ENCODE results near the gene CACNA1C.

CACNA1C gene

DNA sequence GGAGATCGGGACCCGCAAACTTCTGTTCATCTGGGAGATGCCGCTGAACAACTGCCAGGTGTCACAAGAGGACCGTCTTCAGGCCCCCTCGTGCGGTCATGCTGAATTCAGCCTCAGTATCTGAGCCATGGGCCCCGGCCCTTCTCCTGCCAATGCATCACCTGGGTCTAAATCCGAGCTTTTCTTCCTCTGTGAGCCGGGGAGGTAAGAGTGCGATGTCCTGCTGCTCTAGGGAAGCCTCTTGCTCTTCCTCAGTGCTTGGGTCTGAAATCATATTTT is 586.2 kb downstream of the CACNA1C start:
- Histone ChIP-seq H3K36me3 (ENCODE audit: control insufficient read depth in 1 of 2, insufficient read depth in 2 of 2, low read length in 2 of 2) (no peaks in the 10 kb centered on the region), H3K4me3 (ENCODE audit: low read depth in 1 of 2, low read length in 2 of 2) (no peak overlapping the region), H3K4me1 (ENCODE audit: control insufficient read depth in 1 of 2, insufficient read depth in 2 of 2, low read length in 2 of 2) (peaks cover 0 to 6% of the 10 kb centered on the region in 2 donors), H3K9me3 (ENCODE audit: control insufficient read depth in 1 of 2, low read length in 2 of 2) (no peaks in the 10 kb centered on the region), H3K9ac (ENCODE audit: low read depth in 1 of 2, low read length in 2 of 2) (no peak overlapping the region), H3K27ac (ENCODE audit: low read depth, low read length) (no peak overlapping the region), H3K27me3 (ENCODE audit: control insufficient read depth in 1 of 2, insufficient read depth in 2 of 2, low read length in 2 of 2) (peaks cover 0 to 2% of the 10 kb centered on the region in 2 donors)

DNA sequence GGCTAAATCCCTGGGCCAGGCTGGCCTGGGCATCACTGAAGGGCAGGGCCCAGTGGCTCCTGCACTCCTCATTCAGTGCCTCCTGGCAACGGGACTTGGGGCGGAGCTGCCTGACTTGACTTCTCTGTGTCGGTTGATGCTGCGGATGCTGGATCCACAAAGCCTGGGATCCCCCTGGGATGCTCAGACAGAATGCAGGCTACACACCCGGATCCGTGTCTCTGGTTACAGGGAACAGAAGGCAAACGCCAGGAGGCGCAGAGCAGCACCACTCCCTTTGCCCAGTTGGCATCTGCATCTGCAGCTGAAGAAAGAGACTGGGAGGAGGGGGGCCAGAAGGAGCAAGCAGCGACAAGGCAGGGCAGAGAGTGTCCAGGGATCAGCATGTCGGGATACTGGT is 587.5 kb downstream of the CACNA1C start:
- Histone ChIP-seq H3K9ac (ENCODE audit: low read depth in 1 of 2, low read length in 2 of 2) (no peak overlapping the region), H3K27ac (ENCODE audit: low read depth, low read length) (no peak overlapping the region), H3K4me1 (ENCODE audit: control insufficient read depth in 1 of 2, insufficient read depth in 2 of 2, low read length in 2 of 2) (peaks cover 0 to 3% of the 10 kb centered on the region in 2 donors), H3K9me3 (ENCODE audit: control insufficient read depth in 1 of 2, low read length in 2 of 2) (no peaks in the 10 kb centered on the region), H3K27me3 (ENCODE audit: control insufficient read depth in 1 of 2, insufficient read depth in 2 of 2, low read length in 2 of 2) (peaks cover 0 to 6% of the 10 kb centered on the region in 2 donors), H3K4me3 (ENCODE audit: low read depth in 1 of 2, low read length in 2 of 2) (no peak overlapping the region), H3K36me3 (ENCODE audit: control insufficient read depth in 1 of 2, insufficient read depth in 2 of 2, low read length in 2 of 2) (no peaks in the 10 kb centered on the region)

DNA sequence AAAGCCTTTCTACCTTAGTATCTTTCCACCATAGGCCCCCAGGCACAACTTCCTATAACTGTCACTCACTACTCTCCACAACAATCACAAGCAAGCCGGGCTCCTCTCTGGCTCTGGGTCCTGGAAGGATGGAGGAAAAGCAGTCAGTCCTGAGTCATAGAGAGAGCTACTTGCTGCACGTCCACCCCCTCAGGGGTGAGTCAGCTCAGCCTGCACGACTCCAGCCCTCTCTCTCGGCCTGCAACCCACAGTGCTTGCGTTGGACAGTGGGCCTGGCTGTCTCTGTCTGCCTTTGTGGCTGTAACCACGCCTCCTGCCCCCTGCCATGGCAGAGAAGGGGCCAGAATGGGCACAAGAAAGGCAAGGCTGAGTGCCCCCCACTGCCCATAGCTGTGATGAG is 587.9 kb downstream of the CACNA1C start:
- Histone ChIP-seq H3K4me1 (ENCODE audit: control insufficient read depth in 1 of 2, insufficient read depth in 2 of 2, low read length in 2 of 2) (peaks cover 0 to 3% of the 10 kb centered on the region in 2 donors), H3K4me3 (ENCODE audit: low read depth in 1 of 2, low read length in 2 of 2) (no peak overlapping the region), H3K9me3 (ENCODE audit: control insufficient read depth in 1 of 2, low read length in 2 of 2) (no peaks in the 10 kb centered on the region), H3K27me3 (ENCODE audit: control insufficient read depth in 1 of 2, insufficient read depth in 2 of 2, low read length in 2 of 2) (peaks cover 0 to 6% of the 10 kb centered on the region in 2 donors), H3K9ac (ENCODE audit: low read depth in 1 of 2, low read length in 2 of 2) (no peak overlapping the region), H3K27ac (ENCODE audit: low read depth, low read length) (no peak overlapping the region), H3K36me3 (ENCODE audit: control insufficient read depth in 1 of 2, insufficient read depth in 2 of 2, low read length in 2 of 2) (no peaks in the 10 kb centered on the region)

DNA sequence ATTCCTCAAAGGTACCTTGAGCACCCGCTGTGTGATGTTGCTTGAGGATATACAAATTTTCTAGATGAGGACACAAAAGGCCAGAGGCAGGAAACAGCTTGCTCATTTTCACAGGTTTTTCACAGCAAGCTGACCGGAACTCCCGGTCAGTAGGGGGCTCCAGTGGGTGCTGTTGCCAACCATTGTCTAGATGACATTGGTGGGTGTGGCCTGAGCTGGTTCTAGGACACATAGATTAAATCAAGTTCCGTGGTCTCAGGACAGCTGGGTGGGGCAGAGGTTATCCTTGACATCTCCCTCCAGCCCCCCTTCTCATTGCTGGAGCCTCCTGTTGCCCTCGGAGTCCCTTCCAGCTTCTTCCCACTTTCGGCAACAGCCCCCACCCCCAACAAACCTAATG is 588.4 kb downstream of the CACNA1C start:
- peaks cover 0 to 3% of the 10 kb centered on the region in 2 donors for H3K4me1 ChIP-seq (ENCODE audit: control insufficient read depth in 1 of 2, insufficient read depth in 2 of 2, low read length in 2 of 2)
- no peak overlapping the region for H3K9ac ChIP-seq (ENCODE audit: low read depth in 1 of 2, low read length in 2 of 2)

DNA sequence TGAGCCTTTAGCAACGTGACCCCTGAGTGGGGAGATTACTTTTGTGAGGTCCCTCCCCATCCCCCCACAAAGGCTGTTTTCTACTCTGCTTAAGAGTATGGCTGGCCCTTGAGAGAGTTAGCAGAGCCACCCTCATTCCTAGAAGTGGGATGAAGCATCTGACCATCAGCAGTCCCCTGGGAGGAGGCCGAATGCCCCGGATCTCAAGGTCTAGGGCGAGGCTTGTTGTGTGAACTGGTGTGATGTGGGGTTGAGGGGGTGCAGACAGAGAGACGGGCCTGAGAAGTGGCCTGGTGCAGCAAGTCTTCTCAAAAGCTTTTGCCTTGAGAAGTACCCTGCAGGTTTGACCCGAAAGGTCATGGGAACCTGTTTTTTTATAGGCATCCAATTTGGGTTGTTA is 589.0 kb downstream of the CACNA1C start:
- H3K36me3 ChIP-seq (ENCODE audit: control insufficient read depth in 1 of 2, insufficient read depth in 2 of 2, low read length in 2 of 2) = no peaks in the 10 kb centered on the region
- H3K4me3 ChIP-seq (ENCODE audit: low read depth in 1 of 2, low read length in 2 of 2) = no peak overlapping the region
- H3K4me1 ChIP-seq (ENCODE audit: control insufficient read depth in 1 of 2, insufficient read depth in 2 of 2, low read length in 2 of 2) = peaks cover 0 to 3% of the 10 kb centered on the region in 2 donors
- H3K27ac ChIP-seq (ENCODE audit: low read depth, low read length) = no peak overlapping the region
- no peaks in the 10 kb centered on the region for H3K9me3 ChIP-seq (ENCODE audit: control insufficient read depth in 1 of 2, low read length in 2 of 2)
- H3K9ac ChIP-seq (ENCODE audit: low read depth in 1 of 2, low read length in 2 of 2) = no peak overlapping the region
- H3K27me3 ChIP-seq (ENCODE audit: control insufficient read depth in 1 of 2, insufficient read depth in 2 of 2, low read length in 2 of 2) = peaks cover 0 to 6% of the 10 kb centered on the region in 2 donors

More for the DNA sequence above, 588.4 kb downstream of the CACNA1C start:
- Histone ChIP-seq H3K4me3 (ENCODE audit: low read depth in 1 of 2, low read length in 2 of 2) (no peak overlapping the region), H3K9me3 (ENCODE audit: control insufficient read depth in 1 of 2, low read length in 2 of 2) (no peaks in the 10 kb centered on the region), H3K27ac (ENCODE audit: low read depth, low read length) (no peak overlapping the region), H3K27me3 (ENCODE audit: control insufficient read depth in 1 of 2, insufficient read depth in 2 of 2, low read length in 2 of 2) (peaks cover 0 to 6% of the 10 kb centered on the region in 2 donors), H3K36me3 (ENCODE audit: control insufficient read depth in 1 of 2, insufficient read depth in 2 of 2, low read length in 2 of 2) (no peaks in the 10 kb centered on the region)

DNA sequence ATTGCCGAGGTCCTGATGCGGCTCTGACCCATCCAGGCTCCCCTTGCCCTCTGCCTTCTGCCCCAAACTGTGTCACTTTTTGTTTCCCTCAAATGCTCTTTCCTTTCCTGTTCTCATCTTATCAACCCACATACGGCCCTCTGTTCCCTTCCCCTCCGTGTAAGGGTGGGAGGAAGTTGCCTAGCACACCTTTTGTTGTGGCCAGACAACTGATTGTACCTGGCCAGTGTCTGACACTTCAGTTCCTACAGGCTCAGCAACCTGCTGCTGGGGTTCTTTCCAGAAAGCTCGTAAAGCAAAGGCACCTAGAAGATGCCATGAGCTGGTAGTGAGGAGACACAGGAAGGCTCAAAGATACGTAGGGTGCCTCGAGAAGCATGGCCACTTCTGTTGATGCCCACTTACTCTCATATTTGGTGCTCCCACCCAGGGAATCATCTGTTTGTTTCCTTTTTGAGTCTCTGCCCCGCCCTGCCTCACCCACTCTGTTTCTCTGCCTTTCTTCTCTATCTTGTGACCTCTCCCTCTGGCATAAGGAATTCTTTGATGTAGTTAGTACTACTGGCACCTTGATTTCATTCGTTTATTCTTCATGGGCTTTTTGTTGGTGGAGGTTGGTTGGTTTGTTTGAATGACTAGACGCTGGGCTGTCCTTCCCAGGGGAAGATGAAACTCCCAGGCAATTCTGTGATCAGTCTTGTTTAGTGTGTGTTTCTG is 589.5 kb downstream of the CACNA1C start:
- Histone ChIP-seq H3K36me3 (ENCODE audit: control insufficient read depth in 1 of 2, insufficient read depth in 2 of 2, low read length in 2 of 2) (no peaks in the 10 kb centered on the region), H3K4me3 (ENCODE audit: low read depth in 1 of 2, low read length in 2 of 2) (no peak overlapping the region), H3K27ac (ENCODE audit: low read depth, low read length) (no peak overlapping the region), H3K9ac (ENCODE audit: low read depth in 1 of 2, low read length in 2 of 2) (no peak overlapping the region), H3K27me3 (ENCODE audit: control insufficient read depth in 1 of 2, insufficient read depth in 2 of 2, low read length in 2 of 2) (peaks cover 0 to 6% of the 10 kb centered on the region in 2 donors), H3K4me1 (ENCODE audit: control insufficient read depth in 1 of 2, insufficient read depth in 2 of 2, low read length in 2 of 2) (peaks cover 0 to 3% of the 10 kb centered on the region in 2 donors), H3K9me3 (ENCODE audit: control insufficient read depth in 1 of 2, low read length in 2 of 2) (no peaks in the 10 kb centered on the region)

DNA sequence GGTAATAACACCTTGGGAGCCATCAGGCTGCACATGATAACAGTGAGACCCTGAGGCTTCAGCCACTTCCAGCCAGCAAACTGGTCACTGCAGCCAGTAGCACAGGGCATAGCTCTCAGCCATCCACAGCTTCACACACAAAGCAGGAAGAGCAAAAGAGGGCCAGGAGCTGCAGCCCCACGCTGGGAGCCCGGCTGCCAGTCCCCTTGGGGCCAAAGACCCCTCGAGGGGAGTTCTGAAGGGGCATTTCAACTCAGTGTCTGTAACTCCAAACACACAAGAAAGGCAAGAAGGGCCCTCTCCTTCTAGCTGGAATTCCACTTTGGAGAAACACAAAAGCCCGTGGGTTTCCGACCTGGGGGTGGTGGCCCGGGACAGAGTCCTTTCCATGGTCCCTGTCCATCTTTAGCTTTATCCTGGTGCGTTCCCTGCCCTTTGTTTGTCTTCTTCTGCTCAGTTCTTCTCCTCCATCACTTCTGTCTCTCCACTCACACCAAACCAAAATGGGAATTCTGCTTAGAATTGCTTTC is 590.2 kb downstream of the CACNA1C start:
- H3K36me3 ChIP-seq (ENCODE audit: control insufficient read depth in 1 of 2, insufficient read depth in 2 of 2, low read length in 2 of 2) = no peaks in the 10 kb centered on the region
- H3K9ac ChIP-seq (ENCODE audit: low read depth in 1 of 2, low read length in 2 of 2) = no peak overlapping the region
- H3K4me1 ChIP-seq (ENCODE audit: control insufficient read depth in 1 of 2, insufficient read depth in 2 of 2, low read length in 2 of 2) = peaks cover 0 to 3% of the 10 kb centered on the region in 2 donors
- peaks cover 0 to 6% of the 10 kb centered on the region in 2 donors for H3K27me3 ChIP-seq (ENCODE audit: control insufficient read depth in 1 of 2, insufficient read depth in 2 of 2, low read length in 2 of 2)
- H3K27ac ChIP-seq (ENCODE audit: low read depth, low read length) = no peak overlapping the region
- H3K9me3 ChIP-seq (ENCODE audit: control insufficient read depth in 1 of 2, low read length in 2 of 2) = no peaks in the 10 kb centered on the region
- H3K4me3 ChIP-seq (ENCODE audit: low read depth in 1 of 2, low read length in 2 of 2) = no peak overlapping the region

DNA sequence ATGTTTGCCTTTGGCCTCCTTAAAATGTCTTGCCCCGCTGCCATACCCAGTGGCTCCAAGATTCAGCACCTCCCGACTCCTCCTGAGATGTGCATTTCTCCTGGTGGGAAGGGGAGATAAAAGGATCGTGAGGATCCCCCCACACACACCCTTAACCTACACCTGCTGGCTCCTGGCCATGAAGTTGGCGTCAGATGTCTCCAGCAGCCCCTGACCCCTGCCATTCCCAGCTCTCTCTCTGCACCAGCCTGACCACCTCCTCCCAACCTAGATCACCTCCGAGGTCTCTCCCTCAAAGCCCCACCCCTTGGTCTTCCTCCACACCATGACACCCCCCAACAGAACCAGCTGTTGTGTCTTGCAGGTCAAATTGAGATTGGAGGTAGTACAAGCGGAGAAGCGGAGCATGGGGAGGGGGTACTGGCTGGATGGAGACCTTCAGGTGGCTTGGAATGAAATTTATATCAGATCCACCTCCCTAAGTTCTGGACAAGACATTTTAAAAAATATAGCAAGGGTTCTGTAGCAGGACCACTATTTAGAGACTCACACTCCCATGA is 590.9 kb downstream of the CACNA1C start:
- Histone ChIP-seq H3K9ac (ENCODE audit: low read depth in 1 of 2, low read length in 2 of 2) (no peak overlapping the region), H3K9me3 (ENCODE audit: control insufficient read depth in 1 of 2, low read length in 2 of 2) (no peaks in the 10 kb centered on the region), H3K4me1 (ENCODE audit: control insufficient read depth in 1 of 2, insufficient read depth in 2 of 2, low read length in 2 of 2) (peaks cover 0 to 3% of the 10 kb centered on the region in 2 donors), H3K36me3 (ENCODE audit: control insufficient read depth in 1 of 2, insufficient read depth in 2 of 2, low read length in 2 of 2) (no peaks in the 10 kb centered on the region), H3K4me3 (ENCODE audit: low read depth in 1 of 2, low read length in 2 of 2) (no peak overlapping the region), H3K27me3 (ENCODE audit: control insufficient read depth in 1 of 2, insufficient read depth in 2 of 2, low read length in 2 of 2) (peaks cover 0 to 6% of the 10 kb centered on the region in 2 donors), H3K27ac (ENCODE audit: low read depth, low read length) (no peak overlapping the region)

DNA sequence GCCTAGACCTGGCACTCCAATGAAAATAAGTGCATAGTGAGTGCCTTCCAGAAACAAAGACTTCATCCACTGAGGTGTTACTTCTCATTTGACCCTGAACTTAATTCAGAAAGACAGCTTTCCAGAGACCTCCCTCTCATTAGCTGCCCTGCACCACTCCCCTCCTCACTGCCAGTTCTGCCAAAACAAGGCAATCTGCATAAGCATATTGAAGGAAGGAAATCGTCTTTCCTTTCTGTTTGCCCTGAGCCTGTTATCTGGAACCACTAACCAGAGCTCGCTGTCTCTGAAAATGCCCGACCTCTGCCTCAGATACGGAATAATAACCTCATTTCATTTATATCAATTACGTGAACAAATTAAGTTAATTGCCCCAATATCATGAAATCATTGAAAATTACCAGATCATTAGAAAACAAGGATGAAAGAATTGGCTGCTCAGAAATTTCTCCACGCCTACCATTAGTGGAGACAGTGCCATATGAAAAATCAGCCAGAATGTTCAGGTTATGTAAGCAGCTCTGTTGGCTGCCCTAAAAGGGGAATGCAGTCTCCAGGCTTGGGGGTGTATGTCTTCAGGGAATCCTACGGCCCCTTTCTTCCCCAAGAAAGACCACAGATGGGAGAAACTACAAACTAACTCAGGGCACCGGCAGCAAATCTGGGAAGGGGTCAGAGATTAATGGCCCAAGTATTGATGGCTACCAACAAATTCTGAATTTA is 592.1 kb downstream of the CACNA1C start:
- no peak overlapping the region for H3K9ac ChIP-seq (ENCODE audit: low read depth in 1 of 2, low read length in 2 of 2)
- no peaks in the 10 kb centered on the region for H3K36me3 ChIP-seq (ENCODE audit: control insufficient read depth in 1 of 2, insufficient read depth in 2 of 2, low read length in 2 of 2)
- no peak overlapping the region for H3K27ac ChIP-seq (ENCODE audit: low read depth, low read length)
- H3K9me3 ChIP-seq (ENCODE audit: control insufficient read depth in 1 of 2, low read length in 2 of 2) = no peaks in the 10 kb centered on the region
- H3K4me1 ChIP-seq (ENCODE audit: control insufficient read depth in 1 of 2, insufficient read depth in 2 of 2, low read length in 2 of 2) = peaks cover 0 to 3% of the 10 kb centered on the region in 2 donors
- peaks cover 3 to 6% of the 10 kb centered on the region in 2 donors for H3K27me3 ChIP-seq (ENCODE audit: control insufficient read depth in 1 of 2, insufficient read depth in 2 of 2, low read length in 2 of 2)
- H3K4me3 ChIP-seq (ENCODE audit: low read depth in 1 of 2, low read length in 2 of 2) = no peak overlapping the region

DNA sequence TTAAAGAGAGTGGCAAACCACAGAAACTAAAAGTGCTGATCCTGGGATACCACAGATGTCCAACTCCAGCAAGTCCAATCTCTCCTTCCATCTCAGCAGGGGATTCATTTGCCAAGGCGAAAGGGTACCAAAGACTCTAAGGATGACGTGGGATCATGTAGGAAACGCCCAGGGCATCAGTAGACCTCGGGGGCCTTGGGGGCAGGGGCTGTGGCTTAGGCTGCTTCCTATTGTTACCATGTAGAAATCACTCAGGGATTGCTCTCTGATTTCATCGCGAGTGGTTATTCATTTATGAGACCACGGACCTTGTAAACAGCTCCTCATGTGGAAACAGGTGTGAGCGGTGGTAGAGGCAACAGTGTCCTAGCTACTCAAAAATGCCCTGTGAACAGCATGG is 592.7 kb downstream of the CACNA1C start:
- Histone ChIP-seq H3K4me1 (ENCODE audit: control insufficient read depth in 1 of 2, insufficient read depth in 2 of 2, low read length in 2 of 2) (peaks cover 0 to 3% of the 10 kb centered on the region in 2 donors), H3K27ac (ENCODE audit: low read depth, low read length) (no peak overlapping the region), H3K9ac (ENCODE audit: low read depth in 1 of 2, low read length in 2 of 2) (no peak overlapping the region), H3K27me3 (ENCODE audit: control insufficient read depth in 1 of 2, insufficient read depth in 2 of 2, low read length in 2 of 2) (peaks cover 4 to 6% of the 10 kb centered on the region in 2 donors), H3K36me3 (ENCODE audit: control insufficient read depth in 1 of 2, insufficient read depth in 2 of 2, low read length in 2 of 2) (no peaks in the 10 kb centered on the region), H3K4me3 (ENCODE audit: low read depth in 1 of 2, low read length in 2 of 2) (no peak overlapping the region), H3K9me3 (ENCODE audit: control insufficient read depth in 1 of 2, low read length in 2 of 2) (no peaks in the 10 kb centered on the region)
